Parathyroid adenoma (tissue), 2 donors: ENCODE measurements around the gene SMPDL3B.
A peak's percentile ranks its signal among the peaks of the same experiment; 100 is the strongest.

ENCODE experiments used
- H2AFZ ChIP-seq: fragments of 300-600 bp; sonication (generic); one replicate; pipeline ENCODE4 v1.7.0; 2017; ENCODE audit warnings: antibody characterized with exemption, mild to moderate bottlenecking
- H3K27ac ChIP-seq: fragments of 300-600 bp; sonication (generic); one replicate; pipeline ENCODE4 v1.7.0; 2017
- H3K27me3 ChIP-seq: fragments of 300-600 bp; sonication (generic); one replicate; pipeline ENCODE4 v1.7.0; 2017; ENCODE audit warnings: low read length; ENCODE audit not compliant: control insufficient read depth, insufficient read depth
- H3K36me3 ChIP-seq: fragments of 300-600 bp; sonication (generic); one replicate; pipeline ENCODE4 v1.7.0; 2017; ENCODE audit warnings: low read length; ENCODE audit not compliant: control insufficient read depth, insufficient read depth
- H3K4me1 ChIP-seq: fragments of 300-600 bp; sonication (generic); one replicate; pipeline ENCODE4 v1.7.0; 2017; ENCODE audit warnings: control low read depth
- H3K4me2 ChIP-seq: fragments of 300-600 bp; sonication (generic); one replicate; pipeline ENCODE4 v1.7.0; 2017; ENCODE audit warnings: low read length
- H3K4me3 ChIP-seq: fragments of 300-600 bp; sonication (generic); one replicate; pipeline ENCODE4 v1.7.0; 2017; ENCODE audit warnings: low read depth, low read length
- H3K79me2 ChIP-seq: fragments of 300-600 bp; sonication (generic); one replicate; pipeline ENCODE4 v1.7.0; 2017; ENCODE audit warnings: control low read depth
- H3K9ac ChIP-seq: fragments of 300-600 bp; sonication (generic); one replicate; pipeline ENCODE4 v1.7.0; 2017; ENCODE audit warnings: mild to moderate bottlenecking
- H3K9me3 ChIP-seq: fragments of 300-600 bp; sonication (generic); one replicate; pipeline ENCODE4 v1.7.0; 2017; ENCODE audit warnings: low read length; ENCODE audit not compliant: control insufficient read depth
- CTCF ChIP-seq: fragments of 300-600 bp; sonication (generic); IDR thresholded peaks from one replicate; pipeline ENCODE4 v1.7.0; 2017; ENCODE audit warnings: antibody characterized with exemption, mild to moderate bottlenecking
- donor health status: primary hyperparathyroidism.

Gene SMPDL3B

GRCh38 chr1:27894521-27894920 is 40.3 kb upstream of the SMPDL3B start:
- H3K27ac ChIP-seq: no peak overlapping the region
- H3K36me3 ChIP-seq: no peaks in the 10 kb centered on the region
- H3K9me3 ChIP-seq: no peaks in the 10 kb centered on the region
- H3K4me2 ChIP-seq: peak overlapping the region; percentile 47
- no peaks in the 10 kb centered on the region for H3K27me3 ChIP-seq
- no peak overlapping the region for H2AFZ ChIP-seq
- H3K79me2 ChIP-seq: no peaks in the 10 kb centered on the region
- no peak overlapping the region for H3K9ac ChIP-seq
- no peak overlapping the region for H3K4me3 ChIP-seq
- no peak for TF ChIP-seq CTCF
- no peaks in the 10 kb centered on the region for H3K4me1 ChIP-seq

- H3K4me2 ChIP-seq: no peak overlapping the region
- no peaks in the 10 kb centered on the region for H3K36me3 ChIP-seq
- H3K27ac ChIP-seq: no peak overlapping the region
- no peaks in the 10 kb centered on the region for H3K79me2 ChIP-seq
- no peak overlapping the region for H3K4me3 ChIP-seq
- no peaks in the 10 kb centered on the region for H3K9me3 ChIP-seq
- no peaks in the 10 kb centered on the region for H3K27me3 ChIP-seq
- H3K9ac ChIP-seq: no peak overlapping the region
- no peak for TF ChIP-seq CTCF
- H2AFZ ChIP-seq: no peak overlapping the region
- no peaks in the 10 kb centered on the region for H3K4me1 ChIP-seq
These were observed 28.0 kb upstream of the SMPDL3B start for GRCh38 chr1:27906759-27907158.

GRCh38 chr1:27912429-27912828 is 22.4 kb upstream of the SMPDL3B start:
- H3K27ac ChIP-seq: no peak overlapping the region
- no peak for TF ChIP-seq CTCF
- H3K4me1 ChIP-seq: no peaks in the 10 kb centered on the region
- H3K4me2 ChIP-seq: no peak overlapping the region
- no peak overlapping the region for H2AFZ ChIP-seq
- no peaks in the 10 kb centered on the region for H3K79me2 ChIP-seq
- H3K9ac ChIP-seq: no peak overlapping the region
- no peaks in the 10 kb centered on the region for H3K36me3 ChIP-seq
- H3K27me3 ChIP-seq: no peaks in the 10 kb centered on the region
- H3K9me3 ChIP-seq: no peaks in the 10 kb centered on the region
- H3K4me3 ChIP-seq: no peak overlapping the region

- Histone ChIP-seq H3K79me2 (no peaks in the 10 kb centered on the region), H2AFZ (peak overlapping the region; percentile 86), H3K4me3 (peak overlapping the region; percentile 77), H3K36me3 (no peaks in the 10 kb centered on the region), H3K4me2 (peak overlapping the region; percentile 70), H3K27me3 (no peaks in the 10 kb centered on the region), H3K9me3 (no peaks in the 10 kb centered on the region), H3K4me1 (no peaks in the 10 kb centered on the region), H3K27ac (peak overlapping the region; percentile 26), H3K9ac (no peak overlapping the region)
- no peak for TF ChIP-seq CTCF
These were observed 19.7 kb upstream of the SMPDL3B start for GRCh38 chr1:27915082-27915575.

DNA sequence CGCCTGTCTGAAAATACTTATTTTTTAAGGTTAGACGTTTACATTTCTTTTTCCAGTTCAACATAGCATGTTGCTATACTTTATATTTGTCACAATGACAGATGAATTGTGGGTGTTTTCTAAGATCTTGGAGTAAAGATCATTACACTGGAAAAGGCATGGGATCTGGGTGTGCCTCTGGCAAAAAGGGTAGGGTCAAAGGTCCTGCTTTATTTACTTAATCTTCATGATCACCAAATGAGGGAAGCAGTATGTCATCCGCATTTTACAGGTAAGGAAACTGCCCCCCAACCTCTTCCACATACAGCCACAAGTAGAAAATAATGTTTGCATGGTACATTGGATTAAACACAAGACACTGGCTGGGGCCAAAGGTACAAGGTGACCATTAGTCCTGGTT is 12.5 kb upstream of the SMPDL3B start:
- TF ChIP-seq CTCF: no peak
- H3K4me3 ChIP-seq: no peak overlapping the region
- no peaks in the 10 kb centered on the region for H3K4me1 ChIP-seq
- no peak overlapping the region for H3K9ac ChIP-seq
- H3K9me3 ChIP-seq: no peaks in the 10 kb centered on the region
- H3K79me2 ChIP-seq: no peaks in the 10 kb centered on the region
- no peaks in the 10 kb centered on the region for H3K36me3 ChIP-seq
- no peak overlapping the region for H3K4me2 ChIP-seq
- H3K27ac ChIP-seq: no peak overlapping the region
- H2AFZ ChIP-seq: no peak overlapping the region
- no peaks in the 10 kb centered on the region for H3K27me3 ChIP-seq
